ENCODE results near the gene HLA-DMA. TPM values are rescaled to one million over a fixed set of nuclear protein-coding genes. Genes with fewer than 3 reads are reported as not detected.

Gene HLA-DMA
- total and polyA plus RNA-seq, 2 of the 8 experiments (the other 6 are each of a cell fraction or from before 2014, with no cell fraction given) = 13.3 to 23.1 TPM

DNA sequence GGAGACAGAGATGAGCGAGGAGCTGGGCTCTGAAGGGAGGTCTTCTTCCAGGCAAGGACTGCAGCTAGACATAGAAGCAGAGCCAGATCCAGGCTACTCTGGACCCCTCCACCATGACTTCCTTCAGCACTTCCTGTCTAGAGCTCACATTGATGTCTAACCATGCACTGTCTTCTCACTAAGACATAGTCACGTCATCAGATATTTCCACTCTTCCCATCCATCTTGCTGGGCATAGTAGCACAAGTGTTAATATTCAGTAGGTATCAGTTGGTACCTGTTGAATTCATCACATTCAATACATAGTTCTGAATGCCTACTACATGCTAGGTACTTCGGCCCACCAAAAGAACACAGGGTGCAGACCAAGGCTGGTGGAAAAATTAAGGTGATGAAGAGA lies 2.9 kb downstream of the HLA-DMA start:
- H3K79me1 ChIP-seq (ENCODE audit: low read depth, low read length) = no peaks in the 10 kb centered on the region
- DNase-seq (ENCODE audit: low read depth in 1 of 2, low spot score in 2 of 2) = no peak
- no peak overlapping the region for H2BK120ac ChIP-seq (replicated peaks; ENCODE audit: low read depth, low read length)
- no peak overlapping the region for H4K8ac ChIP-seq (ENCODE audit: extremely low read depth, insufficient read depth, low read length)
- H3K18ac ChIP-seq (ENCODE audit: extremely low read depth, low read length) = no peak overlapping the region
- no peak overlapping the region for H2BK5ac ChIP-seq (ENCODE audit: low read depth, low read length)
- no peak overlapping the region for H2AFZ ChIP-seq (ENCODE audit: low read length)
- H4K20me1 ChIP-seq (replicated peaks in 1 of 2; ENCODE audit: control insufficient read depth in 1 of 2, insufficient read depth in 2 of 2, low read length in 2 of 2) = no peaks in the 10 kb centered on the region
- WGBS, 2 experiments (ENCODE audit: extremely low coverage in 1 of 2, insufficient coverage in 1 of 2, insufficient read length in 1 of 2, insufficient replicate concordance in 2 of 2, low coverage in 1 of 2, low lambda C conversion rate in 2 of 2, missing lambda C conversion rate in 1 of 2) = 90% methylated on average over 3 of the region's 3 CpGs; no CpG with 5 or more reads in 1 of the 2 experiments
- no peak overlapping the region for H2BK12ac ChIP-seq (ENCODE audit: low read depth, low read length)
- ChIA-PET CTCF (ENCODE audit: partially characterized antibody) (interaction anchor here (1.0 to 11.1 kb wide), 9 partner anchors 9 to 82 kb away, joined by 4 to 168 read pairs (median 6); partner anchors contain the start of genes BRD2 and HLA-DMB), POLR2A (ENCODE audit: partially characterized antibody) (interaction anchor here (1.5 to 33.3 kb wide), 2 partner anchors 10 to 30 kb away, joined by 3 to 1158 read pairs; partner anchors contain the start of genes BRD2 and HLA-DMB)
- no peak overlapping the region for H3K14ac ChIP-seq (ENCODE audit: insufficient read length)
- no peak overlapping the region for H3K4ac ChIP-seq (replicated peaks; ENCODE audit: insufficient read length, low read depth, low read length)
- no peak overlapping the region for H3K9ac ChIP-seq (replicated peaks in 1 of 4; ENCODE audit: extremely low read depth in 1 of 4, low read depth in 3 of 4, low read length in 3 of 4)
- H3K56ac ChIP-seq (replicated peaks; ENCODE audit: insufficient read length, low read depth, low read length) = no peak overlapping the region
- 0 out of 2 replicates have a peak, but pooled peaks cover 4% of the 10 kb centered on the region for H3K23me2 ChIP-seq (ENCODE audit: low read depth, low read length)
- no peak for TF ChIP-seq RFX5 (IDR thresholded peaks at IDR 0.05; ENCODE audit: borderline replicate concordance, low read depth, low read length)
- TF ChIP-seq EP300 (IDR thresholded peaks at IDR 0.05; ENCODE audit: borderline replicate concordance in 1 of 2, low read depth in 2 of 2, low read length in 2 of 2) = no peak
- TF ChIP-seq SRF (IDR thresholded peaks at IDR 0.05; ENCODE audit: low read depth, low read length) = no peak
- no peak for TF ChIP-seq TAF7 (optimal IDR thresholded peaks at IDR 0.05; ENCODE audit: borderline replicate concordance, low read depth, low read length)
- TF ChIP-seq SP1 (IDR thresholded peaks at IDR 0.05; ENCODE audit: low read depth, low read length) = no peak
- FAIRE-seq = no peak
- no peak overlapping the region for H2BK20ac ChIP-seq (ENCODE audit: low read length)
- H3K9me3 ChIP-seq (ENCODE audit: insufficient read depth in 2 of 2, low read depth in 1 of 2, low read length in 1 of 2) = no peaks in the 10 kb centered on the region
- H3K4me1 ChIP-seq (replicated peaks in 1 of 4; ENCODE audit: control insufficient read depth in 3 of 4, insufficient read depth in 4 of 4, low read length in 3 of 4) = peaks cover 0 to 13% (median 3%) of the 10 kb centered on the region in 4 experiments; a peak in 5 of 7 replicates
- no peak overlapping the region for H3K4me2 ChIP-seq (ENCODE audit: insufficient read depth in 1 of 2, low read depth in 2 of 2, low read length in 2 of 2)
- H3K79me2 ChIP-seq (ENCODE audit: control insufficient read depth in 1 of 2, insufficient read depth in 2 of 2, low read length in 2 of 2) = no peaks in the 10 kb centered on the region
- no peak overlapping the region for H2AK5ac ChIP-seq (ENCODE audit: low read depth, low read length)
- H3K36me3 ChIP-seq (ENCODE audit: control insufficient read depth in 2 of 4, insufficient read depth in 4 of 4, low read length in 3 of 4) = no peaks in the 10 kb centered on the region
- no peak overlapping the region for H2BK15ac ChIP-seq (ENCODE audit: low read length)
- no peak overlapping the region for H3K27ac ChIP-seq (ENCODE audit: low read depth, low read length)
- H3K23ac ChIP-seq (ENCODE audit: insufficient read length) = no peak overlapping the region
- H4K5ac ChIP-seq (ENCODE audit: insufficient read length, low read depth, low read length) = no peak overlapping the region
- H3K27me3 ChIP-seq (replicated peaks in 1 of 4; ENCODE audit: control insufficient read depth in 3 of 4, extremely low read depth in 1 of 4, insufficient read depth in 3 of 4, low read length in 3 of 4) = no peaks in the 10 kb centered on the region; a peak in 1 of 7 replicates
- H3K4me3 ChIP-seq (ENCODE audit: extremely low read depth in 1 of 4, insufficient read depth in 2 of 4, low read depth in 3 of 4, low read length in 4 of 4) = no peak overlapping the region
- H4K91ac ChIP-seq (replicated peaks; ENCODE audit: insufficient read length, low read length) = no peak overlapping the region

All from H1 (cell line).